GM18508 (cell line): ENCODE results near the gene SUB1.
"Not testable (repeated sequence)": the region's sequence is repeated elsewhere in the genome, so short reads cannot be mapped to it uniquely, and the experiment has no call there.

Source experiments
- ATAC-seq: cut with Tn5 transposase; IDR thresholded peaks from one replicate; pipeline ENCODE4 v1.9.1; 2021; ENCODE audit warnings: moderate number of reproducible peaks; ENCODE audit not compliant: insufficient read depth, unreplicated experiment

SUB1 gene

DNA sequence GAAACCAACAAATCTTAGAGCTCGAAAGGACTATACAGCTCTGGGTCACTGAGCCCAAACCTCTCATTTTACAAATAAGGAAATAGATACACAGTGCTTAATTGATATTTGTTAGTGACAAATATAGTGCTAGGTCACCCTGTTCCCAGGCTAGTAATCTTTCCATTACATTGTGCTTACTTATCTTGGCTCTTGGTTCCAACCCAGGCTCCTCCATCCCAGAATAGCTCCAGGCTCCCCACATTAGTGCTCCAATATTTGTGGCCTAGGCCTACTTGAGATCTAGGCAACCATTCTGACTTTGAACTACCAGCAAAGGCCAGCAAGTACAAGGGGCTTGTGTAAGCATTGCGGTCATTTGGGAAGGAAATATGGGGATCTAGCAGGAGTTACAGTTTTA lies 21.7 kb upstream of the SUB1 start:
- no peak for ATAC-seq

- no peak for ATAC-seq
Measured at GRCh38 chr5:32565145-32565544, 20.2 kb upstream of the SUB1 start.

- no peak for ATAC-seq
Measured at GRCh38 chr5:32566319-32567111, 18.8 kb upstream of the SUB1 start.

- ATAC-seq, result no peak
Measured at GRCh38 chr5:32571128-32571527, 14.2 kb upstream of the SUB1 start.

DNA sequence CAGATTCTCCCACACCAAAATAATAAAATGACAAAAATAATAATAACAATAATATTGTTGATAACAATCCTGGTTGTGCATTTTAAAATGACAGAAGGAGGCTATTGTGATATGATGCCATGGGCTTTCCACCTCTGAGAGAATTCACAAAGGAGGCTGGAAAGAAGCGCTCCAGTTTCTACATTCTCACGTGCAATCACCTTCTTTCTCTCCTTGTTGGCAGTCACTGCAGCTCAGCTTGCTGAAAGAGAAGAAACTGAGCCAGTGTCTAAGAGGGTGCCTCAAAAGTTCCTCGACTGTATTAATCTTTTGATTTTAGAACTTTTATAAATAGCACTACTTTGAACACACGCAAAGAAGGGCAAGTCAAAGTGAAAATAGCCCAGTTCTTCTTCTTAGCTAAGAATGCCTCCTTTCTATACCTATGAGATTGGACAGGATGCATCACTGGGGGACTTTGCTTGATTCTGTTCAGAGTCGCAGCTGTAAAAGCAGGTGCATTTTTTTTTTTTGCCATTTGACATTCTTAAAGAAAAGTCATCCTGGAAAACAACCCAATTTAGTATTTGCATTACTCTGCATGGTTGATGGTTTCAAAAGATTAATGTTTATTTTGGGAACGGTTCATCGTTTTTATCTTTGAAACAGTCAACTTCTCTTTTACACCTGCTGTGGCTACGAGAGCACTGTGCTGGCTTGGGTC lies 12.4 kb upstream of the SUB1 start:
- ATAC-seq, result peak; percentile 94

- not testable (repeated sequence) for ATAC-seq
Measured at GRCh38 chr5:32573481-32573854, 11.9 kb upstream of the SUB1 start.

GRCh38 chr5:32574540-32575175 lies 10.7 kb upstream of the SUB1 start:
- no peak for ATAC-seq

- no peak for ATAC-seq
Measured at GRCh38 chr5:32578363-32578762, 7.0 kb upstream of the SUB1 start.

- no peak for ATAC-seq
Measured at GRCh38 chr5:32578764-32579163, 6.6 kb upstream of the SUB1 start.

DNA sequence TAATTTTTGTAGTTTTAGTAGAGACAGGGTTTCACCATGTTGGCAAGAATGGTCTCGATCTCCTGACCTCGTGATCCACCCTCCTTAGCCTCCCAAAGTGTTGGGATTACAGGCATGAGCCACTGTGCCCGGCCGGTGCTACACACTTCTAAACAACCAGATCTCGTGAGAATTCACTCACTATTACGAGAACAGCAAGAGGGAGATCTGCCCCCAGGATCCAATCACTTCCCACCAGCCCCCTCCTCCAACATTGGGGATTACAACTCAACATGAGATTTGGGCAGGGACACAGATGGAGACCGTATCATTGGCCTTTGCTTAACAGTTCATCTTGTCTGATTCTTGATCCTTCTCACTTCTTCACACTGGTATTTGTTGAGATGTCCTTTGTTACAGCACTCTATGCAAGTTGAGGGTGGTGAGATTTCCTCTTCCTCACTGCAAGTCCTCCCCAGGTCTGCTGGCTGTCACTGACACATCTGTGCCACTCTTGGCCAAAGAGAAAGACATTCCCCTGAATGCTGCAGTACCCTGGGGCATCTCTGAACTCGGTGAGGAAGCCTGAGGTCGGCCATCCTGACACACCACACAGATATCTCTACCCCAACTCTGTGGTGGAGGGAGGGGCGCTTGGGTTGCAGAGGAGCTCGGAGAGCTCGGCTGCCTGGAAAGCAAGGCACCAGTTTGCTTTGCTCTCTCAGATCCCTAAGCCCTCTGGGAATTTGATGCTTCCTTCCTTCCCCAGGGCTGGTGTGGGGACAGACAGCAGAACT lies 4.2 kb upstream of the SUB1 start:
- ATAC-seq, result no peak

DNA sequence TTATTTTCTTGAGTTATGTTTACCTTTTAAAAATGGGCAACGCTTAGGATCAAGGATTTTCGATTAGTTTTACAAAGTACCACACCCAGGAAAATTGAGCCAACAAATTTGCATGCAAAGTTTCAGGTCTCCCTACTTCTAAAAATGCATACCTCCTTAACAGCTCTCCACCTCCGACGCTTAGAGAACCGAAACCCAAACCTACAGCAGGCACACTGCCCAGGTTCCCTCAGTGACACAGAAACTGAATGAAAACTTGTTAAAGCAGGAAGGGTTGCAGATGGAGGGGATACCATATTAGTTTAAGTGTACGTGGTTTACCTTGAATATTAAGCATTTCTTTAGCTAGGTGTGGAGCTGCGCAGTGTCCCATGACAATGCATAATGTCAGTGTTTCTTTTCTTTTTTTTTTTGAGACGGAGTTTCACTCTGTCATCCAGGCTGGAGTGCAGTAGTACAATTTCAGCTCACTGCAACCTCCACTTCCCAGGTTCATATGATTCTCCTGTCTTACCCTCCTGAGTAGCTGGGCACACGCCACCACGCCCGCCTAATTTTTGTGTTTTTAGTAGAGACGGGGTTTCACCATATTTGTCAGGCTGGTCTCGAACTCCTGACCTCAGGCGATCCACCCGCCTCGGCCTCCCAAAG lies 1.6 kb upstream of the SUB1 start:
- peak; percentile 80 for ATAC-seq

DNA sequence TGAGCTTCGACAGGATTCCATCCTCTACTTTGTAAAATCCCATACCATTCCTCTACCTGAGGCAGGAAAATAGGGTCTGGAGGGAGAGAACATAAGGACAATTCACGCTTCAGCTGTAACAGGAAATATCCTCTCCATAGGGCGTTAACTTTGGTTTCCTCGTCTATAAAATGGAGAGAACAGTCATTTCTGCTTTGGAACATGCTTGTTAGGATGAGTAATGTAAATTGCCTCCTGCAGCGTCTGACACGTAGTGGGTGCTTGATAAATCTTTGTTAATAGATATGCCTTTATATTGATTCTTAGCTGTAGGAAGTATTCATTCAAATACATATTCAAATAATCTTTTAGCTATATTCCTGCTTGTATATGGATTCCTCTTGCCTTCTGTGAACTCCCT lies 711 bp upstream of the SUB1 start:
- ATAC-seq, result no peak

DNA sequence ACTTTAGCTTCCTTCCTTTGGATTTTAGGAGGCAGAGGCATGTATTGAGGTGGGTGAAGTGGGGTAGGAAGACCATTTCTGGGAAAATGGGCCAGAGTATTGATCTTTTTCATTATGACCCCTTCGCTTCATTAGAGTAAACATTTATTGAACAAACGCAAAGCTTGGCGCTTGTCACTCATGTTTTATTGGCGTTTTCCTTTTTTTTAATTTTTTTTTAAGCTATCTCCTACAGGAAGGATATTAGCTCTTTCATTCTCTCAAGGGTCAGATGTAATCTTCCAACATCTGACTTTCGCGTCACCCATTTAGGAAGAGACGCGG lies 273 bp upstream of the SUB1 start:
- no peak for ATAC-seq

DNA sequence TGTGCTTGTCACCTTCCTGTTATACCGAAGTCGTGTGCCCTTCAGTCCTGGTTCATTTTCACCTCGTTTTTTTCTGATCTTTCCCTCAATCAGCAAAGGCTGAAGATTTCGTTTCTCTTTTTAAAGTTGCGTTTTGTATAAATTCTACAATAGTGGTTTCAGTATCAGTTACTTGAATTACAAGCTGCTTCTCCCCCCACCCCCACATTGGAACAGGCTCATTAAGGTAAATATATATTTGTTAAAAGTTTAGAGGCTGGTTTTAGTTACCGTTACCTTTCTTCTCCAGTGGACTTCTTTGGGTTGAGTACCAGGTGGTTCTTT lies 881 bp downstream of the SUB1 start:
- no peak for ATAC-seq

GRCh38 chr5:32587067-32587551 lies 1.8 kb downstream of the SUB1 start:
- no peak for ATAC-seq

DNA sequence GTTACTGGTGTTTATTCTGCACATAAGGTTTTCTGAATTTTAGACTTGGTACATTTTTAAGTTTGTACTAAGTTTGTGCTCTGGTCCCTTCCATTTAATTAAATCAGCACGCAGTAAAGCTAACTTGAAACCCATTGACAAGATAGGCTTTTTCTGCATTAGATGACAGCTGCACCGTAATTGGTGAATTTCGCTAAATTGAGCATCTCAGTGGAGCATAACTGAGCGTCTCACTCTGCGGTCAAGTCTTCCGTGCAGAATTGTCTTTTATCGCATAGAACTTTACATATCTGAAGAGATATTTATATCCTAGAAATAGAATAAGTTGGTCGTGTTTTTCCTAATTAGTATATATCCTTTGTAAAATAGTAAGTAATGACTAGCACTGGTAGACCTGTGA lies 4.1 kb downstream of the SUB1 start:
- no peak for ATAC-seq

DNA sequence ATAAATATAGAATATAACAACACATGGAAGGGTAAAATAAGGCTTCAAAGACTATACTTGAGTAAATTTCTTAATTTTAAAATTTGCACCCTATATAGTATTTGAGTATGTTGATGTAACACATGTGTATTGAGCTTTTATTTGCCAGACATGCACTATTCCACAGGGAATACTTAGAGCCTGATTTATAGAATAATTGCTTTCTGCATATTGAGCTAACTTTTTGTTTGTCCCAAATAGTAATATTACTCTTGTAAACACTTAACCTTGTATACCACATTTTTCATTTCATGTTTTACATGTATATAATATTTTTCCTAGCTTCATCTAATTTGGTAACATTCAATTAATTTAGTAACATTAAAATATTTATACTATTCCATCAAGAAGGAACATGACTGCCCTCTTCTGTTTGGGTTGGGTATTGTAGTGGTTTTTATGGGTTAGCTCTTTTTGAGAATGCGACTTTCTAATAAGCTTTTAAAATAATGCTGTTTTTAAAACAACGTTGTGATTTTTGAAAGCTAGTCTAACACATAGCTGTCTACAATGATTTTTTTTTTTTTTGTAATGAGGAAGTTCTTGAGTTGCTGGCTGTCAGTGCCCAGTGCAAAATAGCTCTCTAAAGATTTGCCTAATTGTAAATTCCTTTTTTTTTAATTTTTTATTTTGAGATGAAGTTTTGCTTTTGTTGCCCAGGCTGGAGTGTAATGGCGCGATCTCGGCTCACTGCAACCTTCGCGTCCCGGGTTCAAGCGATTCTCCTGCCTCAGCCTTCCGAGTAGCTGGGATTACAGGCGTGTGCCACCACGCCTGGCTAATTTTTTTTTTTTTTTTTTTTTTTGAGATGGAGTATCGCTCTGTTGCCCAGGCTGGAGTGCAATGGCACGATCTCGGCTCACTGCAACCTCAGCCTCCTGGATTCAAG lies 4.8 kb downstream of the SUB1 start:
- ATAC-seq, result no peak

DNA sequence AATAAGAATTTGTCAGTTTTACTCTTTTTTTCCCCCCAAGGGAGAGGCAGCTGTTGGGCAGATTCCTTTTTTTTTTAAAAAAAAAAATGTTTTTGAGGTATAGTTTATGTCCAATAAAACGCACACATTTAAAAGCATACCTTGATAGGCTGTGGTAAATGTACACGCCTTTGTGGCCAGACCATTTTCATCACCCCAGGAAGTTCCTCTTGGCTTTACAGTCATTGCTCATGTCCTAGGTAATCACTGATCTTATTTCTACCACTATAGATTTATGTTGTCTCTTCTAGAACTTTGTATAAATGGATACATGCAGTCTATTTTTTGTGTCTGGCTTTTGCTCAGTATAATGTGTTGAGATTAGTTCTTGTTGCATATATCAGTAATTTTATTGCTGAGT lies 9.8 kb downstream of the SUB1 start:
- no peak for ATAC-seq

- ATAC-seq, result no peak
Measured at GRCh38 chr5:32597041-32597629, 11.8 kb downstream of the SUB1 start.
